HuH-7.5 (cell line): Measurements from ENCODE around the gene MAP1LC3B2.
"Not testable (repeated sequence)": the region's sequence is repeated elsewhere in the genome, so short reads cannot be mapped to it uniquely, and the experiment has no call there.

Experiments
- DNase-seq: peaks from one replicate; pipeline ENCODE4 v3.0.0; 2011; ENCODE audit warnings: low spot score

Gene MAP1LC3B2

DNA sequence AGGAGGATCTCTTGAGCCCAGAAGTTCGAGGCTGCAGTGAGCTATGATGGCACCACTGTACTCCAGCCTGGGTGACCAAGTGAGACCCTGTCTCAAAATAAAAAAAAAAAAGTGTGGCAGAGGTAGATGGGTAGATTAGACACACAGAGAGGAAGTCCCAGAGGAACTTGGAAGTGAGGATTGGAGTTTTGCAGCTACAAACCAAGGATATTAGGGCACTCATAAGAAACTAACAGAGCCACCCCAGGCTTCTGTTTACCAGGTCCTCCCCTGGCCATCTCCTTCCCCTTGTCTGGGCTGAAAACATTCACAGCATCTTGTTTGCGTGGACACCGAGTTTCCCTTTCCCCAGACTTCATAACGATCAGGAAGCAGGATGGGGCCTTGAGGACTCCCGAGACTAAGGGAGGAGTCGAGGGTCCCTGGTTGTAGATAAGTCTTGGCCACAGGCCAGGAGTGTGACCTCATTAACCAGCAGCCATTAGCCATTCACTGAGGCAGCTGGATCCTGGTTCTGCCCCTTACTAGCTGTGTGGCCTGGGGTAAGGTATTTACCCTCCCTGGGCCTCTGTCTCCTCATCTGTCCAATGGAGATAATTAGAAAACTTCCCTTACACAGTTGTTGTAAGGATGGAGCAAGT lies 2.1 kb downstream of the MAP1LC3B2 start:
- no peak for DNase-seq

- DNase-seq, result no peak
These were observed 2.9 kb downstream of the MAP1LC3B2 start for GRCh38 chr12:116562090-116562489.

GRCh38 chr12:116563262-116563661 lies 4.1 kb downstream of the MAP1LC3B2 start:
- no peak for DNase-seq

DNA sequence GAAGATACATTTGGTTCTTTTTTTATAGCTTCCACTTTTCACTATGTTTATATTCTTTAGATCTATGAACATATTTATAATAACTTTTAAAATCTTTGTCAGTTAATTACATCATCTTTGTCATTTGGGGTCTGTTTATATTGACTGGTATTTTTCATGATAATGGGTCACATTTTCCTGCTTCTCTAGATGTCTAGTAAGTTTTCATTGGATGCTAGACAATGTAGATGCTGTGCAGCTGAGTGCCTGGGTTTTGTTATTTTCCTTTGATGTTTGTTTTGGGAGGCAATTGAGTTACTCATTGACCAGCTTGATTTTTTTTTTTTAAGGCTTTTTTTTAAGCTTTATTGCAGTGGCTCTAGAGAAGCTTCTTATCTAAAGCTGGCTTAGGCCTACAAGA lies 4.9 kb downstream of the MAP1LC3B2 start:
- DNase-seq, result no peak

- not testable (repeated sequence) for DNase-seq
These were observed 6.0 kb downstream of the MAP1LC3B2 start for GRCh38 chr12:116565221-116565620.

GRCh38 chr12:116565963-116566362 lies 6.8 kb downstream of the MAP1LC3B2 start:
- DNase-seq, result no peak

DNA sequence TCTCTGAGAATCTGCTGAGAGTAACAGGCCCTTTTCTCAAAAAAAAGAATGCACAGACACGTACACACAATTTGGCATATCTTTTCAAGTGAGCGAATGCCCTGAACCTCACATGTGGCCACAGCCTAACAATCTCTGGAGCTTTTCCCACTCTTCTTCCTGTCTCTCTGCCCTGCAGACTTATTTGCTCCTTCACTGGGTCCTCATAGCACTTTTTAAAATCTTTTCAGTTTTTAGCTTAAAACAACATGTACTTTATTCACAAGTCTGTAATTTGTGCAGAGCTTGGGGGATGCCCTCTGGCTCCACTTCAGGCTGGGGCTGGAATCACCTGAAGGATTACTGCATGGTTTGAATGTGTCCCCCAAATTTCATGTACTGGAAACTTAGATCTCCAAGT lies 9.0 kb downstream of the MAP1LC3B2 start:
- DNase-seq, result no peak

DNA sequence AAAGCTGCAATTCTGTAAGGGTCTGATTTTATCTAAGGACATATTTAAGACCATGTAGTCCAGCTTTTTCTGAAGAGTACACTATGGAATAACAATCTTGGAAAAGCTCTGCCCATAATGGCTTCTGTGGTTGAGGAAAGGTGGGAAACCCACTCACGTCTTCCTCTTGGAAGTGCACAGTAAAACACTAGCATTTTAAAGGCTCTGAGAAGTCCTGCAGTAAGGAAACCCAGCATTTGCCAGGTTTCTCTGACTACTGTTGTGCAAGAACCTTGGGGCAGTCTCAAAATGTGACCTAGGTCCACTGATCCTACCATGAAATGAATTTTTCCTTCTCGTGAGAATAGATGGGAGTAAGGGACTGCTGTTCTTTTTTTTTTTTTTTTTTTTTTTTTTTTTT lies 11.9 kb downstream of the MAP1LC3B2 start:
- DNase-seq, result no peak

GRCh38 chr12:116573776-116574175 lies 14.6 kb downstream of the MAP1LC3B2 start:
- DNase-seq, result no peak

DNA sequence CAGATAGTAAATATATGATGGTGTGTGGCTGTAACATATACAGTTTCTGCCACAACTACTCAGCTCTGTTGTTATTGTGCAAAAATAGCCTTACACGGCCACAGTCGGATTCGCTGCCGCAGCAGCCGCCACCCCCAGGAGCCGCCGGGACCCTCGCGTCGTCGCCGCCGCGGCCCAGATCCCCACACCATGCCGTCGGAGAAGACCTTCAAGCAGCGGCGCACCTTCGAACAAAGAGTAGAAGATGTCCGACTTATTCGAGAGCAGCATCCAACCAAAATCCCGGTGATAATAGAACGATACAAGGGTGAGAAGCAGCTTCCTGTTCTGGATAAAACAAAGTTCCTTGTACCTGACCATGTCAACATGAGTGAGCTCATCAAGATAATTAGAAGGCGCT lies 16.6 kb downstream of the MAP1LC3B2 start:
- DNase-seq, result not testable (repeated sequence)

DNA sequence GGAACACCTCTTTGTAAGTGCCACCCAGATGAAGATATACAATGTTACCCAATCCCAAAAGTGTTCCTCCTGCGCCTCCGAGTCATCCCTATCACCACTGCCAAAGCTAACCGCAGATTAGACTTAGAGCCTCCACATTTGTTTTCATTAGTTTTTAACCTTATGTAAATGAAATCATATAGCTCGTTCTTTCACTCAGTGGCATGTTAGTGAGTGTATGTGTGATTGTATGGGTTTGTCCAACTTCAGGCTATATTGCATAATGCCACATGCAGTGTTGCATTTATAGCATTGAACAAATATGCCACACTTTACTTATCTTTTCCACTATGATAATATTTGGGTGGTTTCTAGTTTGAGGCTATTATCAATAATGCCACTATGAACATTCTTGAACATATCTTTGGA lies 18.0 kb downstream of the MAP1LC3B2 start:
- DNase-seq, result no peak

DNA sequence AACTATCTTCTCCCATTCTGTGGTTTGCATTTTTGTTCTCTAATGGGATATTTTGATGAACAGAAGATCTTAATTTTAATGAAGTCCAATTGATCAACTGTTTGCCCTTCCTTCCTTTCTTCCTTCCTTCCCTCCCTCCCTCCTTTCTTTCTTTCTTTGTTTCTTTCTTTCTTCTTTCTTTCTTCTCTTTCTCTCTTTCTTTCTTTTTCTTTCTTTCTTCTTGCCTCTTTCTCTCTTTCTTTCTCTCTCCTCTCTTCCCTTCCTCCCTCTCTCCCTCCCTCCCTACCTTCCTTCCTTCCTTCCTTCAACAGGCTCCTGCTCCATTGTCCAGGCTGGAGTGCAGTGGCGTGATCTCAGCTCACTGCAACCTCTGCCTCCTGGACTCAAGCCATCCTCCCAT lies 18.9 kb downstream of the MAP1LC3B2 start:
- no peak for DNase-seq

DNA sequence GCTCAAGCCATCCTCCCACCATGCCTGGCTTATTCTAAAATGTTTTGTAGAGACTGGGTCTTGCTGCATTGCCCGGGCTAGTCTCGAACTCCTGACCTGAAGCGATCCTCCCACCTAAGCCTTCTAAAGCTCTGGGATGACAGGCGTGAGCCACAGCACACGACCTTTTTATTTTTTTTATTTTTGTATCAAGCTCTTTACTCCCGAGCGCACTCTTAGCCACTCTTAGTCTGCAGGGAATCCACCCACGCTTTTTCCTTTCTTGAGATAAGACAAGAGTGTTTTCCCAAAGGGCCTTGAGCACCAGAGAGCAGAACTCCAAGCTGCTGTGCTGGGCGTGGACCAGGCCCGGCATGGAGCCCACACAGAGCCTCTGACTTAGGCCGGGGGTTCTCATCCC lies 23.4 kb downstream of the MAP1LC3B2 start:
- DNase-seq, result no peak

GRCh38 chr12:116583129-116583694 lies 24.0 kb downstream of the MAP1LC3B2 start:
- DNase-seq, result no peak

DNA sequence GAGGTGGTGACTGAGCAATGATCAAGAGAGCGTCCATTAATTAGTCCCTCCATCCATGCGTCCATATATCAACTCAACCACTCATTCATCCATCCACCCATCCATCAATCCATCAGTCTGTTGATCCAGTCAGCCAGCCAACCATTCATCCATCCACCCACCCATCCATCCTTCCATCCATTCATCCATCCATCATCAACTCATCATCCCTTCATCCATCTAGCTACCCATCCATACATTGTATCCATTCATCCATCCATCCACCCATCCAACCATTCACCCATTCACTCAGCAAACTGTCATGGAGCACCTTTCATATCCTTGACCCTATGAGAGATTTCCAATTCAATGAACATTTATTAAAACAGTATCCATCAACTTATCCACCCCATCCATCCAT lies 28.1 kb downstream of the MAP1LC3B2 start:
- DNase-seq, result no peak

DNA sequence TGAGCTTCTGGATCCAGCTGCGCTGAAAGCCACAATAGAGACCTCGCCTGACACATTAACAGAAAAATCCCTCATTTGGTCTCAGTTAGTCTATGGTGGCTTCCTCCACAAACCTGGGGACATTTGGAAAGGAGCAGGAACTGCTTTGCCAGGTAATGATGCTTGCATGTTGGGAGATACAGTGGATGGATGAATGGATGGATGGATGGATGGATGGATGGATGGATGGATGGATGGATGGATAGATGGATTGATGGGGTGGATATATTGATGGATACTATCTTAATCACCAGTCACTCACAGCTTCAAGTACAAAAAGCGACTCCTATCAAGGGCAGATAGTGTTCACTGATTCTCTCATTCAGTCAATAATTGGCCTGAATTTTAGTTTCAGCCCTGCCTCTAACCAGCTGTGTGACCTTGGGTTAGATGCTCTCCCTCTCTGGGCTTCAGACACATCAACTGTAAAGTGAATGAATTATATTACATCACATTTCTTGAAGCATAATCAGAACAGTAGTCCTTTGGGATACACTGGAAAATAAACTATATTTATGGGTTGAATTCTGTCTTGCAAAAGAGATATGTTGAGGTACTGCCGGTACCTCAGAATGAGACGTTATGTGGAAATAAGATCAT lies 29.3 kb downstream of the MAP1LC3B2 start:
- no peak for DNase-seq

DNA sequence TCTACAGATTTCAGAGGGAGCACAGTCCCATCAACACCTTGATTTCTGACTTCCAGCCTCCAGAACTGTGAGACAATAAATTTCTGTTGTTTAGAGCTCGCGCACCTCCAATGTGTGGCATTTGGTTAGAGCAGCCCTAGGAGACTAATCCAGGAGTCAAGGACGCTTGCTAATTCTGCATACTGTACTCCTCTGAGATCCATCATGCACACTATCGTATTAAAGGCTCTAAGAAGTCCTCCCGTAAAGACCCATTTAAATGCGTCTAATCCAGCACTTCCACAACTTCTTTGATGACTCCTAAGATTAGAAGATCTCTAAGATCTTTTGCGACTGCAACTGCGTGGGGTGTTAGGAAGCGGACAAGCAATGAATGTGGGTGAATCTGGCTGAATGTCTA lies 30.4 kb downstream of the MAP1LC3B2 start:
- no peak for DNase-seq

- DNase-seq, result no peak
These were observed 31.4 kb downstream of the MAP1LC3B2 start for GRCh38 chr12:116590561-116590960.

- DNase-seq, result no peak
These were observed 32.9 kb downstream of the MAP1LC3B2 start for GRCh38 chr12:116591855-116592637.

DNA sequence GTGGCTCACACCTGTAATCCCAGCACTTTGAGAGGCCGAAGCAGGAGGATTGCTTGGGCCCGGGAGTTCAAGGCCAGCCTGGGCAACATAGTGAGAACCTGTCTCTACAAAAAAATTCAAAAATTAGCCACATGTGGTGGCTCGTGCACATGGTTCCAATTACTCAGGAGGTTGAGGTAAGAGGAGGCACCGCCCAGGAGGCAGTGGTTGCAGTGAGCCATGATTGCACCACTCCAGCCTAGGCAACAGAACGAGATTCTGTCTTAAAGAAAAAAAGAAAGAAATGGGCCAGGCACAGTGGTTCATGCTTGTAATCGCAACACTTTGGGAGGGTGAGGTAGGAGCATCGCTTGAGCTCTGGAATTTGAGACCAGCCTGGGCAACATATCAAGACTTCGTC lies 33.5 kb downstream of the MAP1LC3B2 start:
- no peak for DNase-seq

GRCh38 chr12:116594325-116595038 lies 35.3 kb downstream of the MAP1LC3B2 start:
- no peak for DNase-seq

GRCh38 chr12:116595186-116595585 lies 36.0 kb downstream of the MAP1LC3B2 start:
- DNase-seq, result no peak
